ENCODE results near the gene SOX11. TPM values are rescaled to one million over a fixed set of nuclear protein-coding genes. Genes with fewer than 3 reads are reported as not detected.

Gene SOX11
- total and polyA plus RNA-seq, 2 experiments from 2014 or later: 3.0 to 20.7 TPM

GRCh38 chr2:5695654-5696403 lies 3.6 kb downstream of the SOX11 start:
- H3K4me3 ChIP-seq: peak overlapping the region; percentile 73
- peaks cover 79% of the 10 kb centered on the region for H3K79me2 ChIP-seq
- peak; percentile 60 for DNase-seq (ENCODE audit: low spot score)
- peak overlapping the region; percentile 90 for H3K4me2 ChIP-seq
- no peaks in the 10 kb centered on the region for H3K4me1 ChIP-seq (ENCODE audit: insufficient read depth)
- H2AFZ ChIP-seq: peak overlapping the region; percentile 51
- H3K9me3 ChIP-seq (ENCODE audit: low read depth): no peaks in the 10 kb centered on the region
- H4K20me1 ChIP-seq (ENCODE audit: insufficient read depth, poor library complexity, severe bottlenecking): peaks cover 37% of the 10 kb centered on the region
- H3K9me2 ChIP-seq (replicated peaks; ENCODE audit: insufficient read depth): no peaks in the 10 kb centered on the region
- no peaks in the 10 kb centered on the region for H3K36me3 ChIP-seq (replicated peaks; ENCODE audit: insufficient read depth, low read depth)
- TF ChIP-seq CTCF (IDR thresholded peaks at IDR 0.05; ENCODE audit: poor library complexity): peak; percentile 5
- TF ChIP-seq EZH2 (IDR thresholded peaks at IDR 0.05; ENCODE audit: borderline replicate concordance): peak; percentile 56
- TF ChIP-seq EZH2phosphoT487 (IDR thresholded peaks at IDR 0.05; ENCODE audit: low read depth, severe bottlenecking, unreplicated experiment): no peak
- peaks cover 7% of the 10 kb centered on the region for H3K27me3 ChIP-seq
- H3K27ac ChIP-seq: peak overlapping the region; percentile 91
- WGBS (ENCODE audit: low lambda C conversion rate, missing lambda C conversion rate): 1% methylated on average over 38 of the region's 49 CpGs

GRCh38 chr2:5696404-5696944 lies 4.3 kb downstream of the SOX11 start:
- Histone ChIP-seq H3K4me3 (peak overlapping the region; percentile 73), H3K4me1 (ENCODE audit: insufficient read depth) (no peaks in the 10 kb centered on the region), H4K20me1 (ENCODE audit: insufficient read depth, poor library complexity, severe bottlenecking) (peaks cover 37% of the 10 kb centered on the region), H3K9me2 (replicated peaks; ENCODE audit: insufficient read depth) (no peaks in the 10 kb centered on the region), H3K9me3 (ENCODE audit: low read depth) (no peaks in the 10 kb centered on the region), H2AFZ (peak overlapping the region; percentile 51), H3K79me2 (peaks cover 80% of the 10 kb centered on the region), H3K27me3 (peaks cover 7% of the 10 kb centered on the region), H3K36me3 (replicated peaks; ENCODE audit: insufficient read depth, low read depth) (no peaks in the 10 kb centered on the region), H3K4me2 (peak overlapping the region; percentile 90), H3K27ac (peak overlapping the region; percentile 91)
- DNase-seq (ENCODE audit: low spot score): no peak
- TF ChIP-seq EZH2phosphoT487 (IDR thresholded peaks at IDR 0.05; ENCODE audit: low read depth, severe bottlenecking, unreplicated experiment) (no peak), CTCF (IDR thresholded peaks at IDR 0.05; ENCODE audit: poor library complexity) (no peak), EZH2 (IDR thresholded peaks at IDR 0.05; ENCODE audit: borderline replicate concordance) (no peak)
- 2% methylated on average over 10 of the region's 65 CpGs for WGBS (ENCODE audit: low lambda C conversion rate, missing lambda C conversion rate)

- no peaks in the 10 kb centered on the region for H3K4me1 ChIP-seq (ENCODE audit: insufficient read depth)
- TF ChIP-seq EZH2phosphoT487 (IDR thresholded peaks at IDR 0.05; ENCODE audit: low read depth, severe bottlenecking, unreplicated experiment) (no peak), CTCF (IDR thresholded peaks at IDR 0.05; ENCODE audit: poor library complexity) (no peak), EZH2 (IDR thresholded peaks at IDR 0.05; ENCODE audit: borderline replicate concordance) (no peak)
- peak; percentile 80 for DNase-seq (ENCODE audit: low spot score)
- H3K9me2 ChIP-seq (replicated peaks; ENCODE audit: insufficient read depth): no peaks in the 10 kb centered on the region
- peak overlapping the region; percentile 73 for H3K4me3 ChIP-seq
- WGBS (ENCODE audit: low lambda C conversion rate, missing lambda C conversion rate): 1% methylated on average over 12 of the region's 49 CpGs
- peak overlapping the region; percentile 51 for H2AFZ ChIP-seq
- H4K20me1 ChIP-seq (ENCODE audit: insufficient read depth, poor library complexity, severe bottlenecking): peaks cover 37% of the 10 kb centered on the region
- peaks cover 7% of the 10 kb centered on the region for H3K27me3 ChIP-seq
- H3K36me3 ChIP-seq (replicated peaks; ENCODE audit: insufficient read depth, low read depth): no peaks in the 10 kb centered on the region
- peaks cover 83% of the 10 kb centered on the region for H3K79me2 ChIP-seq
- H3K4me2 ChIP-seq: peak overlapping the region; percentile 90
- H3K9me3 ChIP-seq (ENCODE audit: low read depth): no peaks in the 10 kb centered on the region
- H3K27ac ChIP-seq: peak overlapping the region; percentile 91
Observed at GRCh38 chr2:5696945-5697521, 4.8 kb downstream of the SOX11 start.
